Mucosa of stomach (tissue), 1 donor: ENCODE data around the gene KDM2A.
A peak's percentile ranks its signal among the peaks of the same experiment; 100 is the strongest.

Experiments
- H3K27me3 ChIP-seq: one replicate; pipeline ENCODE4 v1.7.0; 2013; ENCODE audit warnings: mild to moderate bottlenecking, low read length; ENCODE audit not compliant: control insufficient read depth, insufficient read depth
- H3K36me3 ChIP-seq: one replicate; pipeline ENCODE4 v1.7.0; 2013; ENCODE audit warnings: low read length; ENCODE audit not compliant: control insufficient read depth, insufficient read depth
- H3K4me1 ChIP-seq: one replicate; pipeline ENCODE4 v1.7.0; 2013; ENCODE audit warnings: mild to moderate bottlenecking, low read length; ENCODE audit not compliant: control insufficient read depth, insufficient read depth
- H3K4me3 ChIP-seq: one replicate; pipeline ENCODE4 v1.7.0; 2013; ENCODE audit warnings: low read length
- H3K9ac ChIP-seq: one replicate; pipeline ENCODE4 v1.7.0; 2013; ENCODE audit warnings: mild to moderate bottlenecking, low read length, moderate library complexity
- H3K9me3 ChIP-seq: one replicate; pipeline ENCODE4 v1.7.0; 2013; ENCODE audit warnings: mild to moderate bottlenecking, low read length, moderate library complexity; ENCODE audit not compliant: control insufficient read depth
- donor health status: Pancreatic carcinoma.

The KDM2A gene

GRCh38 chr11:67289226-67289650 lies 170.2 kb downstream of the KDM2A start, which contains the start of gene ANKRD13D:
Gene ANKRD13D, plus strand, starts transcription at chr11:67289303. Its CDS starts 158 bp downstream, at chr11:67289461.
- Histone ChIP-seq H3K4me1 (peaks cover 42% of the 10 kb centered on the region), H3K4me3 (peak within 1 kb of the TSS; percentile 50), H3K9me3 (no peaks in the 10 kb centered on the region), H3K36me3 (peaks cover 1% of the 10 kb centered on the region), H3K9ac (peak within 1 kb of the TSS; percentile 64), H3K27me3 (no peaks in the 10 kb centered on the region)

- peak overlapping the region; percentile 7 for H3K4me3 ChIP-seq
- H3K4me1 ChIP-seq = peaks cover 42% of the 10 kb centered on the region
- H3K27me3 ChIP-seq = no peaks in the 10 kb centered on the region
- peak overlapping the region; percentile 64 for H3K9ac ChIP-seq
- no peaks in the 10 kb centered on the region for H3K36me3 ChIP-seq
- no peaks in the 10 kb centered on the region for H3K9me3 ChIP-seq
Measured at GRCh38 chr11:67289651-67290479, 170.8 kb downstream of the KDM2A start.

GRCh38 chr11:67290801-67291200 lies 171.7 kb downstream of the KDM2A start:
- H3K4me3 ChIP-seq = no peak overlapping the region
- peaks cover 42% of the 10 kb centered on the region for H3K4me1 ChIP-seq
- H3K36me3 ChIP-seq = no peaks in the 10 kb centered on the region
- no peaks in the 10 kb centered on the region for H3K9me3 ChIP-seq
- H3K9ac ChIP-seq = no peak overlapping the region
- H3K27me3 ChIP-seq = no peaks in the 10 kb centered on the region

- Histone ChIP-seq H3K4me3 (no peak overlapping the region), H3K9me3 (no peaks in the 10 kb centered on the region), H3K9ac (no peak overlapping the region), H3K27me3 (no peaks in the 10 kb centered on the region), H3K36me3 (no peaks in the 10 kb centered on the region), H3K4me1 (peaks cover 42% of the 10 kb centered on the region)
Measured at GRCh38 chr11:67291481-67292381, 172.7 kb downstream of the KDM2A start.

GRCh38 chr11:67292671-67293070 lies 173.6 kb downstream of the KDM2A start:
- H3K4me1 ChIP-seq = peaks cover 35% of the 10 kb centered on the region
- H3K9ac ChIP-seq = no peak overlapping the region
- H3K27me3 ChIP-seq = no peaks in the 10 kb centered on the region
- H3K36me3 ChIP-seq = no peaks in the 10 kb centered on the region
- no peak overlapping the region for H3K4me3 ChIP-seq
- H3K9me3 ChIP-seq = no peaks in the 10 kb centered on the region

GRCh38 chr11:67293090-67293489 lies 174.0 kb downstream of the KDM2A start:
- peaks cover 31% of the 10 kb centered on the region for H3K4me1 ChIP-seq
- H3K4me3 ChIP-seq = no peak overlapping the region
- H3K36me3 ChIP-seq = no peaks in the 10 kb centered on the region
- no peaks in the 10 kb centered on the region for H3K27me3 ChIP-seq
- H3K9me3 ChIP-seq = no peaks in the 10 kb centered on the region
- no peak overlapping the region for H3K9ac ChIP-seq

- Histone ChIP-seq H3K9ac (no peak overlapping the region), H3K4me3 (no peak overlapping the region), H3K9me3 (no peaks in the 10 kb centered on the region), H3K27me3 (no peaks in the 10 kb centered on the region), H3K36me3 (peaks cover 13% of the 10 kb centered on the region), H3K4me1 (peaks cover 12% of the 10 kb centered on the region)
Measured at GRCh38 chr11:67295846-67296245, 176.8 kb downstream of the KDM2A start.

GRCh38 chr11:67298786-67299185 lies 179.7 kb downstream of the KDM2A start:
- Histone ChIP-seq H3K9me3 (no peaks in the 10 kb centered on the region), H3K4me1 (peaks cover 14% of the 10 kb centered on the region), H3K9ac (no peak overlapping the region), H3K36me3 (peaks cover 15% of the 10 kb centered on the region), H3K27me3 (no peaks in the 10 kb centered on the region), H3K4me3 (no peak overlapping the region)

- Histone ChIP-seq H3K36me3 (peaks cover 15% of the 10 kb centered on the region), H3K9me3 (no peaks in the 10 kb centered on the region), H3K9ac (no peak overlapping the region), H3K4me1 (peaks cover 18% of the 10 kb centered on the region), H3K27me3 (no peaks in the 10 kb centered on the region), H3K4me3 (no peak overlapping the region)
Measured at GRCh38 chr11:67299471-67300191, 180.6 kb downstream of the KDM2A start.

- peaks cover 15% of the 10 kb centered on the region for H3K36me3 ChIP-seq
- no peaks in the 10 kb centered on the region for H3K27me3 ChIP-seq
- H3K4me3 ChIP-seq = no peak overlapping the region
- no peaks in the 10 kb centered on the region for H3K9me3 ChIP-seq
- peaks cover 22% of the 10 kb centered on the region for H3K4me1 ChIP-seq
- no peak overlapping the region for H3K9ac ChIP-seq
Measured at GRCh38 chr11:67300256-67300755, 181.2 kb downstream of the KDM2A start.

GRCh38 chr11:67300756-67301312 lies 181.8 kb downstream of the KDM2A start:
- no peak overlapping the region for H3K4me3 ChIP-seq
- peaks cover 25% of the 10 kb centered on the region for H3K4me1 ChIP-seq
- no peak overlapping the region for H3K9ac ChIP-seq
- no peaks in the 10 kb centered on the region for H3K27me3 ChIP-seq
- H3K36me3 ChIP-seq = peaks cover 15% of the 10 kb centered on the region
- H3K9me3 ChIP-seq = no peaks in the 10 kb centered on the region
